ENCODE results near the gene FAM168A.

FAM168A gene

DNA sequence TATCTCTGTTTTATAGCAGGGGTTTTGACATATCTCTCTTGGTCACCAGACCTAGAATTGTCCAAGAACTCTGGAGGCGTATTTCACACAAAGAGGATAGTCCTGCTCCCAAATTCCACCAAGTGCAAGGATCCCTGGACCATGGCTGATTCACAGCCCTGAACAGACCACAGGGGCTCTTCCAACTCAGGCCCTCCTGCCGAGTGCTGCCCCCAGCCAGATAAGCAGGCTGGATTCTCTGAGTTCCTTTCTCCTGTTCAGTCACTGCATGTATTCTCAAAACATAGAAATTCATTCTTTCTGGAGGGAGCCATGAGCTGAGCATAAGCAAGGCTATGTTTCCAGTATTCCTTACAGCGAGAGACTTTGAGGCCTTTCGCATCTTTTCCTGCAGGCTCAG is 35.1 kb upstream of the FAM168A start:
- H3K36me3 ChIP-seq (ENCODE audit: control insufficient read depth, insufficient read depth, low read length), result no peaks in the 10 kb centered on the region
- peaks cover 25% of the 10 kb centered on the region for H3K4me1 ChIP-seq (ENCODE audit: control insufficient read depth, insufficient read depth, low read length)
- peaks cover 19% of the 10 kb centered on the region for H3K27me3 ChIP-seq (ENCODE audit: control insufficient read depth, insufficient read depth, low read length)
- H3K4me3 ChIP-seq (ENCODE audit: low read depth, low read length), result no peak overlapping the region
- no peak overlapping the region for H3K27ac ChIP-seq (ENCODE audit: low read depth, low read length)
- no peaks in the 10 kb centered on the region for H3K9me3 ChIP-seq (ENCODE audit: control insufficient read depth, insufficient read depth, low read length)
- no peak overlapping the region for H3K9ac ChIP-seq (ENCODE audit: low read depth, low read length)

DNA sequence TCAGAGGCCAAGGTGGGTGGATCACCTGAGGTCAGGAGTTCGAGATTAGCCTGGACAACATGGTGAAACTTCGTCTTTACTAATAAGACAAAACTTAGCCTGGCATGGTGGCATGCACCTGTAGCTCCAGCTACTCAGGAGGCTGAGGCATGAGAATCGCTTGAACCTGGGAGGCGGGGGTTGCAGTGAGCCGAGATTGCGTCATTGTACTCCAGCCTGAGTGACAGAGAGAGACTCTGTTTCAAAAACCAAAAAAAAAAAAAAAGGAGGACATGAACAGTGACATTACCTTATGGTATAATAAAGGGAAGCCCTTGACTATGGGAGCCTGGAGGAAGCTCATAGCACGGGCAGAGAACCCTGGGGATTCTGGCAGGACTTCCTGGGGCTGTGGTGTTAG is 32.0 kb upstream of the FAM168A start:
- Histone ChIP-seq H3K27me3 (ENCODE audit: control insufficient read depth, insufficient read depth, low read length) (peaks cover 37% of the 10 kb centered on the region), H3K27ac (ENCODE audit: low read depth, low read length) (no peak overlapping the region), H3K9ac (ENCODE audit: low read depth, low read length) (no peak overlapping the region), H3K4me3 (ENCODE audit: low read depth, low read length) (no peak overlapping the region), H3K36me3 (ENCODE audit: control insufficient read depth, insufficient read depth, low read length) (no peaks in the 10 kb centered on the region), H3K4me1 (ENCODE audit: control insufficient read depth, insufficient read depth, low read length) (peaks cover 30% of the 10 kb centered on the region), H3K9me3 (ENCODE audit: control insufficient read depth, insufficient read depth, low read length) (no peaks in the 10 kb centered on the region)

- Histone ChIP-seq H3K27me3 (ENCODE audit: control insufficient read depth, insufficient read depth, low read length) (peaks cover 43% of the 10 kb centered on the region), H3K4me3 (ENCODE audit: low read depth, low read length) (no peak overlapping the region), H3K4me1 (ENCODE audit: control insufficient read depth, insufficient read depth, low read length) (peaks cover 24% of the 10 kb centered on the region), H3K9me3 (ENCODE audit: control insufficient read depth, insufficient read depth, low read length) (no peaks in the 10 kb centered on the region), H3K9ac (ENCODE audit: low read depth, low read length) (no peak overlapping the region), H3K36me3 (ENCODE audit: control insufficient read depth, insufficient read depth, low read length) (no peaks in the 10 kb centered on the region), H3K27ac (ENCODE audit: low read depth, low read length) (no peak overlapping the region)
These were observed 27.9 kb upstream of the FAM168A start for GRCh38 chr11:73625696-73626318.

- Histone ChIP-seq H3K9me3 (ENCODE audit: control insufficient read depth, insufficient read depth, low read length) (no peaks in the 10 kb centered on the region), H3K4me3 (ENCODE audit: low read depth, low read length) (no peak overlapping the region), H3K27me3 (ENCODE audit: control insufficient read depth, insufficient read depth, low read length) (peaks cover 30% of the 10 kb centered on the region), H3K9ac (ENCODE audit: low read depth, low read length) (no peak overlapping the region), H3K4me1 (ENCODE audit: control insufficient read depth, insufficient read depth, low read length) (peaks cover 11% of the 10 kb centered on the region), H3K36me3 (ENCODE audit: control insufficient read depth, insufficient read depth, low read length) (no peaks in the 10 kb centered on the region), H3K27ac (ENCODE audit: low read depth, low read length) (no peak overlapping the region)
These were observed 25.8 kb upstream of the FAM168A start for GRCh38 chr11:73623686-73624085.

DNA sequence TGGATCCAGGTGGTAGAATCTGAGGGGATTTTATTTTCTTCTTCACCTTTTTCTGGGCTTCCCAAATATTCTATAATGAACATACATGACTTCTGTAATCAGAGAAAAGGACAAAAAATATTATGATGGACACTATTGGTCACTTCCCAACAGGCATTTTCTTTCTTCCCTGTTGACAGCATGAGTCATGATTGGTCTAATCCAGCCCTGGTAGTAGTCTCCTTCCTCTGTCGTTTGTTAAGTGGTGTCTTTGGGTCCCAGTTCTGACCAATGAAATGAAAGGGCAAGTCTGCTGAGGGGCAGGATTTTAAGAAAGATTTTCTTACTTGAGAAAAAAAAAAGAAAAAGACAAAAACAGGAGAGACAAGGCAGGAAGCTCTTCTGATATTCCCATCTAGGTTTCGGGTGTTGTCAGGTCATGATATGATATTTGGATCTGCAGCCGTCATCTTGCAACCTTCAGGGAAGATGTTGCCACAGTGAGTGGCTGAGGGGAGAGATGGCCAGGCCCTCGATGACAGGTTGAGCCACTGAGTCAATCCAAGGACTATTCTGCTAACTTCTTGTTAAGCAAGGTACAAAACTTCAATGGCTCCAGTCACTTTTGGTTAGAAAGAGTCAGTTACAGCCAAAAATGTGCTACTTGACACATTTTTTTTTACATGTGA is 25.1 kb upstream of the FAM168A start:
- H3K9ac ChIP-seq (ENCODE audit: low read depth, low read length), result no peak overlapping the region
- H3K9me3 ChIP-seq (ENCODE audit: control insufficient read depth, insufficient read depth, low read length), result no peaks in the 10 kb centered on the region
- no peak overlapping the region for H3K27ac ChIP-seq (ENCODE audit: low read depth, low read length)
- no peak overlapping the region for H3K4me3 ChIP-seq (ENCODE audit: low read depth, low read length)
- H3K4me1 ChIP-seq (ENCODE audit: control insufficient read depth, insufficient read depth, low read length), result peaks cover 5% of the 10 kb centered on the region
- H3K27me3 ChIP-seq (ENCODE audit: control insufficient read depth, insufficient read depth, low read length), result peaks cover 26% of the 10 kb centered on the region
- H3K36me3 ChIP-seq (ENCODE audit: control insufficient read depth, insufficient read depth, low read length), result no peaks in the 10 kb centered on the region

DNA sequence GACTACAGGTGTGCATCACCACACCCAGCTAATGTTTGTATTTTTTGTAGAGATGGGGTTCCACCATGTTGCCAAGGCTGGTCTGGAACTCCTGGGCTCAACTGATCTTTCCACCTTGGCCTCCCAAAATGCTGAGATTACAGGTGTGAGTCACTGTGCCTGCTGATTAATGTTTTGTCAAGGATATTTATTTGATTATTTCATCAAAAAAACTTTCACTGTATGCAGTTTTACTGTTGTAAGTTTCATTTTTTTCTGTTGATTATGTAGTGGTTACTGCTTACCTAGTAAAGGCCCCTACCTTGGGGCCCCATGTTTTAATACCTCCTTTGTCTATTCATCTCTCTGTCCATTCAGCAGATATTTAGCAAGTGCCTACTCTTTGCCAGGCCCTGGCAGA is 16.7 kb upstream of the FAM168A start:
- no peak overlapping the region for H3K4me3 ChIP-seq (ENCODE audit: low read depth, low read length)
- no peaks in the 10 kb centered on the region for H3K27me3 ChIP-seq (ENCODE audit: control insufficient read depth, insufficient read depth, low read length)
- no peak overlapping the region for H3K27ac ChIP-seq (ENCODE audit: low read depth, low read length)
- no peak overlapping the region for H3K9ac ChIP-seq (ENCODE audit: low read depth, low read length)
- H3K4me1 ChIP-seq (ENCODE audit: control insufficient read depth, insufficient read depth, low read length), result no peaks in the 10 kb centered on the region
- H3K36me3 ChIP-seq (ENCODE audit: control insufficient read depth, insufficient read depth, low read length), result no peaks in the 10 kb centered on the region
- no peaks in the 10 kb centered on the region for H3K9me3 ChIP-seq (ENCODE audit: control insufficient read depth, insufficient read depth, low read length)

GRCh38 chr11:73612601-73613140 is 14.8 kb upstream of the FAM168A start:
- Histone ChIP-seq H3K9me3 (ENCODE audit: control insufficient read depth, insufficient read depth, low read length) (no peaks in the 10 kb centered on the region), H3K27ac (ENCODE audit: low read depth, low read length) (no peak overlapping the region), H3K9ac (ENCODE audit: low read depth, low read length) (no peak overlapping the region), H3K27me3 (ENCODE audit: control insufficient read depth, insufficient read depth, low read length) (no peaks in the 10 kb centered on the region), H3K36me3 (ENCODE audit: control insufficient read depth, insufficient read depth, low read length) (no peaks in the 10 kb centered on the region), H3K4me3 (ENCODE audit: low read depth, low read length) (no peak overlapping the region), H3K4me1 (ENCODE audit: control insufficient read depth, insufficient read depth, low read length) (no peaks in the 10 kb centered on the region)

- Histone ChIP-seq H3K9me3 (ENCODE audit: control insufficient read depth, insufficient read depth, low read length) (no peaks in the 10 kb centered on the region), H3K27ac (ENCODE audit: low read depth, low read length) (peak overlapping the region; percentile 87), H3K4me1 (ENCODE audit: control insufficient read depth, insufficient read depth, low read length) (peaks cover 19% of the 10 kb centered on the region), H3K9ac (ENCODE audit: low read depth, low read length) (no peak overlapping the region), H3K36me3 (ENCODE audit: control insufficient read depth, insufficient read depth, low read length) (no peaks in the 10 kb centered on the region), H3K4me3 (ENCODE audit: low read depth, low read length) (peak overlapping the region; percentile 88), H3K27me3 (ENCODE audit: control insufficient read depth, insufficient read depth, low read length) (no peaks in the 10 kb centered on the region)
These were observed 937 bp upstream of the FAM168A start for GRCh38 chr11:73598719-73599379.

- peak overlapping the region; percentile 70 for H3K9ac ChIP-seq (ENCODE audit: low read depth, low read length)
- no peaks in the 10 kb centered on the region for H3K36me3 ChIP-seq (ENCODE audit: control insufficient read depth, insufficient read depth, low read length)
- no peaks in the 10 kb centered on the region for H3K27me3 ChIP-seq (ENCODE audit: control insufficient read depth, insufficient read depth, low read length)
- peaks cover 21% of the 10 kb centered on the region for H3K4me1 ChIP-seq (ENCODE audit: control insufficient read depth, insufficient read depth, low read length)
- peak overlapping the region; percentile 88 for H3K4me3 ChIP-seq (ENCODE audit: low read depth, low read length)
- no peaks in the 10 kb centered on the region for H3K9me3 ChIP-seq (ENCODE audit: control insufficient read depth, insufficient read depth, low read length)
- peak overlapping the region; percentile 90 for H3K27ac ChIP-seq (ENCODE audit: low read depth, low read length)
These were observed 466 bp downstream of the FAM168A start for GRCh38 chr11:73597336-73597955.

- H3K9ac ChIP-seq (ENCODE audit: low read depth, low read length), result no peak overlapping the region
- peak overlapping the region; percentile 88 for H3K4me3 ChIP-seq (ENCODE audit: low read depth, low read length)
These were observed 1.4 kb downstream of the FAM168A start for GRCh38 chr11:73596547-73596946.

GRCh38 chr11:73592640-73593039 is 5.3 kb downstream of the FAM168A start:
- no peaks in the 10 kb centered on the region for H3K9me3 ChIP-seq (ENCODE audit: control insufficient read depth, insufficient read depth, low read length)
- H3K4me3 ChIP-seq (ENCODE audit: low read depth, low read length), result no peak overlapping the region
- no peak overlapping the region for H3K27ac ChIP-seq (ENCODE audit: low read depth, low read length)
- peaks cover 26% of the 10 kb centered on the region for H3K4me1 ChIP-seq (ENCODE audit: control insufficient read depth, insufficient read depth, low read length)
- no peaks in the 10 kb centered on the region for H3K27me3 ChIP-seq (ENCODE audit: control insufficient read depth, insufficient read depth, low read length)
- no peaks in the 10 kb centered on the region for H3K36me3 ChIP-seq (ENCODE audit: control insufficient read depth, insufficient read depth, low read length)
- H3K9ac ChIP-seq (ENCODE audit: low read depth, low read length), result no peak overlapping the region

More at GRCh38 chr11:73596547-73596946, 1.4 kb downstream of the FAM168A start:
- Histone ChIP-seq H3K36me3 (ENCODE audit: control insufficient read depth, insufficient read depth, low read length) (no peaks in the 10 kb centered on the region), H3K9me3 (ENCODE audit: control insufficient read depth, insufficient read depth, low read length) (no peaks in the 10 kb centered on the region), H3K27me3 (ENCODE audit: control insufficient read depth, insufficient read depth, low read length) (no peaks in the 10 kb centered on the region), H3K4me1 (ENCODE audit: control insufficient read depth, insufficient read depth, low read length) (peaks cover 21% of the 10 kb centered on the region), H3K27ac (ENCODE audit: low read depth, low read length) (no peak overlapping the region)
